ENCODE measurements around the gene ZNF70. TPM values are rescaled to one million over a fixed set of nuclear protein-coding genes. Genes with fewer than 3 reads are reported as not detected.
A peak's percentile ranks its signal among the peaks of the same experiment; 100 is the strongest.

ZNF70 gene
- total and polyA plus RNA-seq, 10 of the 15 experiments (the other 5 are each of a cell fraction or from before 2014, with no cell fraction given) = 0.15 to 2.3 (median 0.85) TPM

- TF ChIP-seq SRF (IDR thresholded peaks at IDR 0.05; ENCODE audit: low read depth in 2 of 2, low read length in 2 of 2) (no peak), CEBPZ (IDR thresholded peaks at IDR 0.05; ENCODE audit: low read depth, low read length) (no peak), IKZF1 (conservative IDR thresholded peaks at IDR 0.05) (peak; percentile 79), ZNF622 (IDR thresholded peaks at IDR 0.05) (no peak), PAX5 (IDR thresholded peaks at IDR 0.05; ENCODE audit: borderline replicate concordance, low read depth, low read length) (no peak; the same call in 1 of the 2 replicates), RAD21 (IDR thresholded peaks at IDR 0.05; ENCODE audit: insufficient read depth, low read depth, low read length) (no peak), ZNF687 (IDR thresholded peaks at IDR 0.05) (peak; percentile 57), ZNF24 (IDR thresholded peaks at IDR 0.05) (no peak), PRDM15 (CRISPR knock-in tag; IDR thresholded peaks at IDR 0.05) (no peak), YBX1 (IDR thresholded peaks at IDR 0.05) (no peak), E2F8 (IDR thresholded peaks at IDR 0.05; ENCODE audit: low read depth, partially characterized antibody) (no peak), WRNIP1 (IDR thresholded peaks at IDR 0.05; ENCODE audit: borderline replicate concordance, low read depth, low read length) (no peak), CREB1 (IDR thresholded peaks at IDR 0.05; ENCODE audit: low read depth) (0 out of 2 replicates have a peak, but pooled peaks have one; percentile 25), SMAD1 (IDR thresholded peaks at IDR 0.05; ENCODE audit: low read depth, partially characterized antibody) (no peak), TCF7 (IDR thresholded peaks at IDR 0.05; ENCODE audit: borderline replicate concordance) (no peak)
These were observed 36.1 kb upstream of the ZNF70 start, which contains the start of gene SMARCB1 (continued) for GRCh38 chr22:23786752-23787599.
